HCT116 (cell line): ENCODE results near the gene ARSJ. TPM values are rescaled to one million over a fixed set of nuclear protein-coding genes. Genes with fewer than 3 reads are reported as not detected.

Source experiments
- ATAC-seq: fragments of 200-7000 bp; cut with Tn5 transposase; 2 replicates; pipeline ENCODE4 v1.9.1; 2020; ENCODE audit warnings: mild to moderate bottlenecking, moderate library complexity
- BruUV-seq: library from RNA; stranded (reverse); fragments of 400-500 nt; replicated peaks from 2 replicates; lab custom pipeline; 2021; lab: Mats Ljungman, UMichigan
- CTCF ChIA-PET: fragments of 300-600 bp; sonication (Branson Sonifier 250); formaldehyde crosslinking; loops from one replicate; lab custom pipeline; 2021; ENCODE audit warnings: antibody characterized with exemption; lab: Charles Lee
- POLR2A ChIA-PET: fragments of 300-600, 350-600 bp; sonication (Branson Sonifier 250); formaldehyde crosslinking; loops from one replicate; lab custom pipeline; 2021; ENCODE audit warnings: antibody characterized with exemption; lab: Charles Lee
- RAD21 ChIA-PET, 2 experiments: fragments of 300-600 bp; sonication (Branson Sonifier 250); formaldehyde crosslinking; loops; one replicate each; lab custom pipeline; 2023; ENCODE audit warnings: low total read pairs in 2 of 2; ENCODE audit not compliant: uncharacterized antibody in 2 of 2, unreplicated experiment in 2 of 2, low non-redundant PET in 1 of 2; lab: Charles Lee
- DNase-seq: peaks from one replicate; pipeline ENCODE4 v3.0.0-alpha.2; 2010; ENCODE audit warnings: low read depth, low spot score
- H2AFZ ChIP-seq: fragments of 200-600 bp; shearing (Covaris generic), sonication (generic); 2 replicates; pipeline ENCODE4 v1.6.1; 2017; ENCODE audit warnings: low read depth, mixed run types, mixed read lengths, antibody characterized with exemption, low read length; ENCODE audit not compliant: poor library complexity, severe bottlenecking
- H3K27ac ChIP-seq: 2 replicates; pipeline ENCODE4 v1.5.1; 2012; ENCODE audit warnings: low read depth, low read length
- H3K27me3 ChIP-seq: fragments of 200-600 bp; sonication (generic); 2 replicates; pipeline ENCODE4 v1.6.1; 2016; ENCODE audit warnings: mixed run types, low read length, mixed read lengths; ENCODE audit not compliant: insufficient read depth
- H3K36me3 ChIP-seq, 2 experiments: fragments of 200-500 bp in 1 of 2; fragments of 200-600 bp in 1 of 2; sonication (Bioruptor generic) in 1 of 2; sonication (generic) in 1 of 2; 2 replicates each; pipeline versions ENCODE4 v1.5.1 to v1.6.1; 2014 to 2016; ENCODE audit warnings: low read length in 2 of 2, inconsistent platforms in 1 of 2, mixed read lengths in 1 of 2, mixed run types in 1 of 2; ENCODE audit not compliant: insufficient read depth in 2 of 2, control insufficient read depth in 1 of 2
- H3K4me1 ChIP-seq, 2 experiments: fragments of 200-600 bp in 1 of 2; sonication (generic) in 1 of 2; 2 replicates each; pipeline versions ENCODE4 v1.5.1 to v1.6.1; 2012 to 2017; ENCODE audit warnings: low read length in 2 of 2, inconsistent platforms in 1 of 2, mild to moderate bottlenecking in 1 of 2, mixed read lengths in 1 of 2, mixed run types in 1 of 2, moderate library complexity in 1 of 2; ENCODE audit not compliant: insufficient read depth in 2 of 2, control insufficient read depth in 1 of 2
- H3K4me2 ChIP-seq: fragments of 200-600 bp; sonication (generic); 2 replicates; pipeline ENCODE4 v1.6.1; 2017; ENCODE audit warnings: mixed run types, low read length, mixed read lengths
- H3K4me3 ChIP-seq, 2 experiments: fragments of 200-600 bp in 1 of 2; sonication (generic) in 1 of 2; replicated peaks in 1 of 2; 2 replicates each; pipeline ENCODE4 v1.5.1; 2011 to 2016; ENCODE audit warnings: low read length in 2 of 2, control low read depth in 1 of 2, low read depth in 1 of 2, mild to moderate bottlenecking in 1 of 2, mixed read lengths in 1 of 2, mixed run types in 1 of 2
- H3K79me2 ChIP-seq: fragments of 200-600 bp; sonication (generic); 2 replicates; pipeline ENCODE4 v1.6.1; 2017; ENCODE audit warnings: mild to moderate bottlenecking, mixed run types, low read length, moderate library complexity, mixed read lengths; ENCODE audit not compliant: insufficient read depth
- H3K9ac ChIP-seq: fragments of 200-600 bp; sonication (generic); 2 replicates; pipeline ENCODE4 v1.6.1; 2016; ENCODE audit warnings: low read length, mixed read lengths
- H3K9me2 ChIP-seq: fragments of 200-600 bp; sonication (generic), shearing (Covaris generic); 2 replicates; pipeline ENCODE4 v1.6.1; 2017; ENCODE audit warnings: mixed run types, mild to moderate bottlenecking, moderate library complexity; ENCODE audit not compliant: insufficient read depth
- H3K9me3 ChIP-seq, 2 experiments: fragments of 200-500 bp in 1 of 2; fragments of 200-600 bp in 1 of 2; sonication (Bioruptor generic) in 1 of 2; sonication (generic) in 1 of 2; 2 replicates each; pipeline ENCODE4 v1.6.1; 2014 to 2017; ENCODE audit warnings: low read length in 2 of 2, mixed read lengths in 2 of 2, inconsistent platforms in 1 of 2, low read depth in 1 of 2, mild to moderate bottlenecking in 1 of 2, mixed run types in 1 of 2, moderate library complexity in 1 of 2; ENCODE audit not compliant: control insufficient read depth in 1 of 2, insufficient read depth in 1 of 2
- H4K20me1 ChIP-seq: fragments of 200-600 bp; sonication (generic), shearing (Covaris generic); 2 replicates; pipeline ENCODE4 v1.6.1; 2017; ENCODE audit warnings: mixed run types, mild to moderate bottlenecking, moderate library complexity; ENCODE audit not compliant: insufficient read depth
- CEBPB ChIP-seq: IDR thresholded peaks from 2 replicates; pipeline ENCODE4 v1.6.1; 2012; ENCODE audit warnings: low read depth
- EZH2phosphoT487 ChIP-seq: fragments of 200-600 bp; IDR thresholded peaks from 2 replicates; pipeline ENCODE4 v1.6.1; 2018; ENCODE audit warnings: antibody characterized with exemption, borderline replicate concordance
- JUND ChIP-seq: IDR thresholded peaks from 2 replicates; pipeline ENCODE4 v1.6.1; 2012
- POLR2A ChIP-seq: IDR thresholded peaks from 2 replicates; pipeline ENCODE4 v1.7.0; 2011; ENCODE audit warnings: borderline replicate concordance; ENCODE audit not compliant: insufficient read depth, insufficient read length; ENCODE audit errors: extremely low read depth
- SP1 ChIP-seq: IDR thresholded peaks from 2 replicates; pipeline ENCODE4 v1.6.1; 2012; ENCODE audit warnings: low read depth
- TCF7L2 ChIP-seq: IDR thresholded peaks from 2 replicates; pipeline ENCODE4 v1.7.0; 2011; ENCODE audit warnings: borderline replicate concordance, inconsistent platforms; ENCODE audit not compliant: insufficient read depth, insufficient read length; ENCODE audit errors: extremely low read depth
- ZFX ChIP-seq: fragments of 450-650 bp; IDR thresholded peaks from 2 replicates; pipeline ENCODE4 v1.6.1; 2017
- intact Hi-C: fragments of 100-400 bp; cut with micrococcal nuclease; formaldehyde crosslinking; loops from 2 replicates; pipeline ENCODE4 v1.10.0; 2022
- total RNA-seq: library from RNA; stranded (reverse); gene quantifications from one replicate; pipeline ENCODE4 v1.2.1, GENCODE V29; 2021; ENCODE audit not compliant: unreplicated experiment
- TF ChIP-seq, protein P1 (sequence below): IDR thresholded peaks from 2 replicates; pipeline ENCODE4 v1.6.1; 2012

Gene ARSJ
- total RNA-seq, 1 experiment from 2014 or later: 2.3 TPM

DNA sequence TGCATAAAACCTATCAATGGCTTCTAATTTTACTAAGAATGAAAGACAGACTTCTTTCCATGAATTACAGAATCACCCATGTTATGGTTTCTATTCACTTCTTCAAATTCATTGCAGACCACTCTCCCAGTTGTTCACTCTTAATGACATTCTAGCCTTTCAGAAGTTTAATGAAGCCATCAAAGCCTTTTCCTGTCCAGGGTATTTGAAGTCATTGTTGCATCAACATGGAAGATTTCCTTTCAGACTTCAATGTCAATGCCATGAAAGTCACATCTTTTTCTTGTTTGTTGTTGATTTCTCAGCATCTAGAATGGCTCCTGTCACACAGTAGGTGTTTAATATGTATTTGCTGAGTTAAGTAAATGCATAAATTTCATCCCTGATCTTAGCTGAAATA, 48.1 kb upstream of the ARSJ start:
- H3K27ac ChIP-seq: no peak overlapping the region
- TF ChIP-seq CEBPB (no peak), TCF7L2 (peak; percentile 66)
- TF ChIP-seq, all 23 proteins: peak for 1
- Histone ChIP-seq H3K27me3 (no peaks in the 10 kb centered on the region), H3K36me3 (no peaks in the 10 kb centered on the region), H3K4me2 (no peak overlapping the region), H2AFZ (no peak overlapping the region), H3K9ac (no peak overlapping the region), H3K9me2 (no peaks in the 10 kb centered on the region), H3K4me3 (no peak overlapping the region), H4K20me1 (no peaks in the 10 kb centered on the region), H3K9me3 (no peaks in the 10 kb centered on the region), H3K4me1 (peaks cover 0 to 16% of the 10 kb centered on the region in 2 experiments; a peak in 2 of 4 replicates), H3K79me2 (no peaks in the 10 kb centered on the region)
- DNase-seq: no peak
- POLR2A ChIA-PET: no interaction called here
- no peak for ATAC-seq
- BruUV-seq: no TSS peak
- RAD21 ChIA-PET: no interaction called here
- intact Hi-C loops: no loop called here
- CTCF ChIA-PET: no interaction called here

DNA sequence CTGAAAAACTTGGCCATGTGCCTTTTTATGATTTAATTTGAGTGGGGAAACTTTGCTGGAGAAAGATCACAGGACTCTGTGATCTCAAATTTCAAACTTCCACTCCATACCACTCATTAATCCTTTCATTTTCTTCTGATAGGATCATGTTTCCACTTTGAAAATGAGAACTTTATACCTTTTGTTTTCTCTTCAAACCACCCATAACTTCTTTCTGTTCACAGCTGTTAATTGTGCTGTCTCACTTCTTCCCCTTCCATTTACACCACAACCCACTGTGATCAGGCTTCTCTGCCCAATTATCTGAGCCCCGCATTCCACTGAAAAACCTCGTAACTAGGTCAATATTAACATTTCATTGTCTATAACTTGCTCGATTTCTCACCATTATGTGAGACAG, 47.0 kb upstream of the ARSJ start:
- Histone ChIP-seq H3K36me3 (no peaks in the 10 kb centered on the region), H3K27ac (no peak overlapping the region), H3K27me3 (no peaks in the 10 kb centered on the region), H4K20me1 (no peaks in the 10 kb centered on the region), H3K9me2 (no peaks in the 10 kb centered on the region), H2AFZ (no peak overlapping the region), H3K79me2 (no peaks in the 10 kb centered on the region), H3K4me2 (no peak overlapping the region), H3K9ac (no peak overlapping the region), H3K4me1 (peaks cover 0 to 16% of the 10 kb centered on the region in 2 experiments; a peak in 2 of 4 replicates), H3K4me3 (no peak overlapping the region), H3K9me3 (no peaks in the 10 kb centered on the region)
- CTCF ChIA-PET: no interaction called here
- ATAC-seq: no peak
- POLR2A ChIA-PET: no interaction called here
- intact Hi-C loops: no loop called here
- BruUV-seq: no TSS peak
- no peak for DNase-seq
- RAD21 ChIA-PET: no interaction called here
- TF ChIP-seq JUND (0 out of 2 replicates have a peak, but pooled peaks have one; percentile 15), EZH2phosphoT487 (no peak), TCF7L2 (peak; percentile 98), ZFX (no peak), SP1 (peak; percentile 16; the same call in 1 of the 2 replicates), POLR2A (peak; percentile 3)
- TF ChIP-seq, protein P1, sequence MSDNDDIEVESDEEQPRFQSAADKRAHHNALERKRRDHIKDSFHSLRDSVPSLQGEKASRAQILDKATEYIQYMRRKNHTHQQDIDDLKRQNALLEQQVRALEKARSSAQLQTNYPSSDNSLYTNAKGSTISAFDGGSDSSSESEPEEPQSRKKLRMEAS: no peak
